GM19324 (cell line): ENCODE measurements around the gene FGF1.
"Not testable (repeated sequence)": the region's sequence is repeated elsewhere in the genome, so short reads cannot be mapped to it uniquely, and the experiment has no call there.

ENCODE experiments used
- ATAC-seq: cut with Tn5 transposase; IDR thresholded peaks from one replicate; pipeline ENCODE4 v1.9.1; 2021; ENCODE audit warnings: mild to moderate bottlenecking, moderate library complexity; ENCODE audit not compliant: unreplicated experiment, low FRiP score

Gene FGF1

DNA sequence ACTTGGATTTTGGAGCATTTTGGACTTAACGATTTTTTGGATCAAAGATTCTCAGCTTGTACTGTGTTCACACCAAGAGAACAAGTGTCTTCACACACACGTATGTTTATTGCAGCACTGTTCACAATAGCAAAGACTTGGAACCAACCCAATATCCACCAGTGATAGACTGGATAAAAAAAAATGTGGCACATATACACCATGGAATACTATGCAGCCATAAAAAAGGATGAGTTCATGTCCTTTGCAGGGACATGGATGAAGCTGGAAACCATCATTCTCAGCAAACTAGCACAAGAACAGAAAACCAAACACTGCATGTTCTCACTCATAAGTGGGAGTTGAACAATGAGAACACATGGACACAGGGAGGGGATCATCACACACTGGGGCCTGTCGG is 37.8 kb downstream of the FGF1 start:
- not testable (repeated sequence) for ATAC-seq

DNA sequence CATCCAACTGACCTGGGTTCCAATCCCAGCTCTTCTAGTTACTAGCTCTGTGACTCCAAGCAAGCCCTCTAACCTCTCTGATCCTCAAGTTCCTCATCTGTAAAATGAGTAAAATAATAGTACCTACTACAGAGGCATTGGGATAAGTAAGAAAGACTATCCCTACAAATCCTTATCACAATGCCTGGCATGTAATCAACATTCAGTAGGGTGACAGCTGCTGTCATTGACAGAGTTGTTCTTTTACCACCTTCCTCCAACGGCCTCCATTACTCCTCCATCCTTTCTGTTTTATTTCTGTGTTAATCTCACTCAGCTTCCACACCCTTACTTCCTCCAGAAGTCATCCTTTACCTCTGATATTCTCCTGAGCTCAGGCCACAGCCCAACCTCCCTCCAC is 40.4 kb downstream of the FGF1 start:
- ATAC-seq, result no peak

DNA sequence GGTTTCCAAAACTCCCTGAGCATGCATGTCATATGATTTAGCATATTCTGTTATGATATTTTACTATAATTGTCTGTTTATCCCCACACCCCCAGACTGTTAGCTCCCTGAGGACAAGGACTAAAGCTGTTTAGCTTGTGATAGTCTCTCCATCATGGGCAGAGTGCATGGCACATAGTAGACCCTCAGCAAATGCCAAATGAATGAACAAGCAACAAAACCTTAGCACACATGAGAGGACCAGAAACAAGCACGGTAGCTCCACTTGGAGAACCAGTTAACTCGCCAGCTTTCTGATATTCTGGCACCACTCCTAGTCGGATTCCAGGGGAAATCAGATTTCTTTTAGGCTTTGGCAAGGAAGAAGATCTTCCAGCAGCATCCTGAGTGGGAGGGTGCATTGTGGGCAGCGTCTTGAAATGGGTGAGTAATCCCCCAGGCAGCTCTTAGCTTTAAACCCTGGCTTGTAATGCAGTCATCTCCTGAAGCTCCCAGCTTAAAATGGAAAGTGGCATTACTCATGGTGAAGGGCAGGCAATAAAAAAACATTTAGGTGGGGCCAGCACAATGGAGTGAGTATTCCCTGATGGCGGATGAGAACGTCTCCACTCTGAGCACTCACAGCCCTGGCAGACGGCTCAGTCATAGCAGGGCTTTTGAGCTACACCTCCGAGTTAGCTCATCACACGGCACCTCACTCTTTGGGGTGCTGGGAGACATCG is 41.1 kb downstream of the FGF1 start:
- ATAC-seq, result no peak

DNA sequence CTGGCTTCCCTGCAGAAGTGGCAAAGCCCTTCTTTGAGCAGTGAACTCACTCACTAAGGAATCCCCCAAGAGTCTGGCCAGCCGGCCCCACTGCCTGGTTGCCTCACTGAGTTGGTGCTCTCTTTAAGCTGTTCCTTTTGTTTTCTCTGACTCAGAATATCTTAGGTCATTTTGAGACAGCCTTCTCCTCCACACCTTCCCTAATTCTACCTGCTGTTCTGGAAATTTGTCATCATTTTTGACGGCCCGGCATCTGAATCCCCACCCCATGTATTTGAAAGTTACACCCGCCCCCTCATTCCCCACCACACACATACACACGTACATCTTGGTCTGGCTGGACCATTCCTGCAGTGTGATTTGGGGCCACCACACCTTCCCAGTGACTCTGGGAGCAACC is 41.8 kb downstream of the FGF1 start:
- no peak for ATAC-seq

GRCh38 chr5:142643634-142644033 is 42.3 kb downstream of the FGF1 start:
- no peak for ATAC-seq

DNA sequence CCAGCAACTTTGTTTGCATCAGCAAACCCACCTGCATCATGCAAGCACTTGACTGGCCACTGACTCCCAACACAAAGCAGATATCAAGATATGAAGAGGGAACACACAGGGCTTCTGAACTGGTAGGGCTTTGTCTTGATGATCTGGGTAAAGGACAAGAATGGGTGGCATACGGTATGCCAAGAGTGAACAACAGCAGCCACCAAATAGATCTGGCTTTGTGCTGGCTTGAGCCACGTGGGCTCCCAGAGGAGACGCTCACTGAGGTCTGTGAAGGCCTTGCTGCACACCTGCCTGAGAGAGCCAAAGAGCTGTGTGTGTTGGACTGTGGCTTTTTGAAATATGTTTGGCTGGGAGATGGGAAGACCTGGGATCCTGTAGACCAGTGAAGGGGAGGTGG is 43.5 kb downstream of the FGF1 start:
- ATAC-seq, result no peak

- no peak for ATAC-seq
These were observed 44.2 kb downstream of the FGF1 start for GRCh38 chr5:142641711-142642110.

DNA sequence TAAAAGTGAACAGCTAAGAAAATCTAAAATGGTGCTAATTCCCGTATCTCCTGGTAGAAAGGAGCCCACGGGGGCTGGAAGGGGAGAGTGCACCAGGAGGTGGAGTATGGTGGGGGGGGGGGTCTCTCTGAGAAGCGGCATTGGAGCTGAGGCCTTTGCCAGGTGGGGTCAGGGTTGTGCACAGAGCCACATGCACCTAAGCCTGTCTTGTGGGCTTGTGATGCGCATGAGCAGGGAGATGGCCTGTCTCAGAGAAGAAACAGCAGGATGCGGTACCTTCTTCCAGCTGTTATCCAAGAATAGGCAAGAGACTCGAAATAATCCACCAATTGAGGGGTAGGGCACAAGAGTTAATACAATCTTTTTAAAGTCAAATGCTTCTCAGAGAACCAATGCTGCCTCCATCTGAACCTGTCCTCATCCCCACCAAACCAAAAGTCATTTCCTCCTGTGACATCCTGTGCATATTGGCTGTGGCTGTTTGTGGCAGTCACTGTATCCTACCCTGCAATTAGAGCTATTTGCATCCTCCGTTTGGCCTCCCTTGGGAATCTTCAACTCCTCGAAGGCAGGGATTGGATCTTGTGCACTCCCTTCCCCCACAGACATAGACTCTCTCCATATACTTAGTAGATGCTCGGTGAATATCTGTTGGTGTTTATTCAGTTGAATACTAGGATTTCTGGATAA is 45.4 kb downstream of the FGF1 start:
- no peak for ATAC-seq

- ATAC-seq, result no peak
These were observed 46.4 kb downstream of the FGF1 start for GRCh38 chr5:142639455-142639854.

DNA sequence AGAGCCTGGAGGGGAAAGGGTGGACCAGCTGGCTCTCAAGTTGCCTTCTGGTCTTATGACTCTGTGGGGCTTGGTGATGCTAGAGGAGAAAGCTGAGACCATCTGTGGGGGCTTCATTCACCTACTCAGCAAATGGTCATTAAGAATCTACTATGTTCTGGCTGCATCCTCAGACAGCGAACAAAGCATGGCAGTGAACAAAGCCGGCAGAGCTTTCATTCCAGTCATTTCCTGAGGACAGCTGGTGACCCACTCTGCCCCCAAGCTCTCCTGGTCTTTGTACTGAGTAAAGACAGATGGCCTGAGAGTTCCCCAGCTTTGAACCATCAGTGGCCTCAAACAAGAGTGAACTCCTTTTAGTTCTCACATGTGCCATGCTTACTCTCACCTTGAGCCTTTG is 48.0 kb downstream of the FGF1 start:
- ATAC-seq, result no peak

DNA sequence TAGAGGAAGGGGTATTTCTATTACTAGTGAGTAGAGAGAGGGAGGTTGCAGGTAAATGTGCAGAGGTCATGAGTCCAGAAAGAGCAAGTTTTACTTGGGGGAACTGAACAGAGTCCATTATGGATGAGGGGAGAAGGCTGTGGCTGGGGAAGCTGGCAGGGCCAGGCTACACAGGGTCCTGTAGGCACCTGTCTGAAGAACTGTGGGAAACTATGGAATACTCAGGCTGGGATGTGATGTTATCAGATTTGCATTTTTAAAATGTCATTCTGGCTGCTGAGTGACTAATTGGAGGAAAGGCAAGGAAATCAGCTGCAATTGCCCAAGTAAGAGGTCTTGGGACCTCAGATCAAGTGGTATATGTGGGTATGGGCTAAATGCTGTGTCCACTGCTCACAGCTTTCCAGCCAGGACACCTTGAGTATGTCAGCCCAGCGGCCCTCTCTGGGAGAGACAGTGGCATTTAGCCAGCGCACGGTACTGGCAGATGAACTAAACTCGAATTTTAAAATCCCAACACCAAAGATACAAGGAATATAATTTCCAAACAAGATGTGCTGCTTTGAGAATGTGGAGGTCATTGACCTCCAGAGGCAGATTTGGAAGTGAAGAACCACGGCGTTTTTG is 49.1 kb downstream of the FGF1 start:
- ATAC-seq, result no peak

- no peak for ATAC-seq
These were observed 49.8 kb downstream of the FGF1 start for GRCh38 chr5:142636093-142636492.

- no peak for ATAC-seq
These were observed 51.5 kb downstream of the FGF1 start for GRCh38 chr5:142634216-142635011.

DNA sequence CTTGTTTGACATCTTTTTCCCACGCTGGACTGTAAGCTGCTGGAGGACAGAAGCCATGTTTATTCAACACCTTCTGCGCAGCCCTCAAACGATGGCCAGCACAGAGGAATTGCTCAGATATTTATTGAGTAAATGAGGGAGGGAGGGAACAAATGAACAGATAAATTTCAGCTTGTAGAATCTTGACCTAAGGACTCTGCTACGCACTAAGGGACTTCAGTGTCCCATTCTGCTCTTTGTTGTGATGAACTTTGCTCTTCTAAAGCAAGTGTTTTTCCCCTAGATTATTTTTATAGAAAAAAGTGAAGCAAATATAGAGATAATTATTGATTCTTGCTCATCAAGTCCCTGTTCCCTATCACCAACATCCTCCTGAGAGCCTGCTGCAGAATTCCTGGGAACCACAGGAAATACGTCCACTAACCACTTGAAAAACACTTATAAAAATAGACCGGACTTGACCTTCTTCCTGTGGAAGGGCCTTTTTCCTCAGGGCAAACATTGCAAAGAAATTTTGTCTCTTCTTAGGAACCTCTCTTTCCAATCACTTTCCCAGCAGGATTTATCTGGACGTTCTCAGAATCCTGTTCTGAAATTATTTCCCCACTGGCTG is 54.9 kb downstream of the FGF1 start:
- no peak for ATAC-seq

- ATAC-seq, result no peak
These were observed 58.3 kb downstream of the FGF1 start for GRCh38 chr5:142627383-142628217.

GRCh38 chr5:142626786-142627185 is 59.1 kb downstream of the FGF1 start:
- no peak for ATAC-seq

- no peak for ATAC-seq
These were observed 59.8 kb downstream of the FGF1 start for GRCh38 chr5:142626099-142626498.

DNA sequence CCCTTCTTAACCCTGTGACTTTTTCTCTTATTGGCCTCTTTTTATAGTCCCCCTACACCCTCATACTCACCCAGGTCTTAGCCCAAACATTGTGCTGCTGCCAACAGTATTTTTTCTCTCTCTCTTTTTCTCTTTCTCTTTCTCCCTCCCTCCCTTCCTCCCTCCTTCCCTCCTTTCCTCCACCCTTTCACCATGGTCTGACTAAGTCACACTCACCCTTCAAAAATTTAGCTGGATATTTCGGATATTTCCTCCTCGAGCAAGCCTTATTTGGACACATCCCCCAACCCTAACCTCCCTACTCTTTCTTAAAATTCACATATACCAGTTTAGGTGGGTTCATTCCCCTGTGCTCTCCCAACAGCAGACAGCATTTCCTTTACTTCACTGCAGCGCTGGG is 64.7 kb downstream of the FGF1 start:
- no peak for ATAC-seq

DNA sequence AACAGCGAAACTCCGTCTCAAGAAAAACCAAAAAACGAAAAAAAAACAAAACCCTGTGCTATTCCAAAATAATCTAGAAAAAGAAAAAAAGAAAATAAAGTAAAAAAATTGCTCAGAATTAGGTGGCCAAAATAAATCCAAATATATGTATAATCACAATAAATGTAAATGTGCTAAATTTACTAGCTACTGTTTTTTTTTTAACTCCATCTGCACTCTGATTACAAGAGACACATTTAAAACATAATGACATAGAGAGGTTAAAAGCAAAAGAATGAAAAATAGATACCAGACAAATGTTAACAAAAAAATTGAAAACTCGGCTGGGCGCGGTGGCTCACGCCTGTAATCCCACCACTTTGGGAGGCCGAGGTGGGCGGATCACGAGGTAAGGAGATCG is 66.1 kb downstream of the FGF1 start:
- no peak for ATAC-seq

DNA sequence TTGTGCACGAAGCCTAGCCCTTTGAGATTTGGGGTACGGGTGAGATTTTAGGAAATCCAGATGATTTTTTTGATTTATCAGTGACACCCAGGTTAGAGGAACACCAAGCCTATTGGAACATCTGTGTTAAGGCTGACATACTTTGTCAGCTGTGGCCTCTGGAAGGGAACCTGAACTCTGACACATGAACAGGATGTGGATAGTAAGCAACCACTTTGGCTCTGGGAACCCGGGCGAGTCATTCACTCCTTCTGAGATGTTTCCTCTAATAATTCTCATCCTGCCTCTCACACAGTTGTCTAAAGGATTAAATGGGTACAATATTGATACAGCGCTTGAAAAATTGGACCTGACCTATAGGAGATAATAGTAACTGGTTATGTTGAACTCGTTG is 67.8 kb downstream of the FGF1 start:
- no peak for ATAC-seq
